HG03469 (cell line): Measurements from ENCODE around the gene EPB41.
A peak's percentile ranks its signal among the peaks of the same experiment; 100 is the strongest.
"Not testable (repeated sequence)": the region's sequence is repeated elsewhere in the genome, so short reads cannot be mapped to it uniquely, and the experiment has no call there.

Experiments
- ATAC-seq: cut with Tn5 transposase; IDR thresholded peaks from one replicate; pipeline ENCODE4 v1.9.1; 2021; ENCODE audit warnings: mild to moderate bottlenecking, moderate library complexity, moderate number of reproducible peaks; ENCODE audit not compliant: unreplicated experiment

EPB41 gene

GRCh38 chr1:28926629-28927265, 12.4 kb downstream of the EPB41 start:
- peak; percentile 69 for ATAC-seq

- no peak for ATAC-seq
Measured at GRCh38 chr1:28927266-28927647, 12.9 kb downstream of the EPB41 start.

- ATAC-seq, result no peak
Measured at GRCh38 chr1:28927648-28928313, 13.4 kb downstream of the EPB41 start.

GRCh38 chr1:28928314-28928941, 14.1 kb downstream of the EPB41 start:
- ATAC-seq, result no peak

GRCh38 chr1:28933277-28933676, 18.9 kb downstream of the EPB41 start:
- no peak for ATAC-seq

- ATAC-seq, result no peak
Measured at GRCh38 chr1:28933918-28934317, 19.5 kb downstream of the EPB41 start.

- ATAC-seq, result no peak
Measured at GRCh38 chr1:28934676-28935075, 20.3 kb downstream of the EPB41 start.

GRCh38 chr1:28935293-28935692, 20.9 kb downstream of the EPB41 start:
- ATAC-seq, result no peak

- no peak for ATAC-seq
Measured at GRCh38 chr1:28936094-28936493, 21.7 kb downstream of the EPB41 start.

GRCh38 chr1:28936528-28936927, 22.2 kb downstream of the EPB41 start:
- ATAC-seq, result no peak

GRCh38 chr1:28943581-28943980, 29.2 kb downstream of the EPB41 start:
- ATAC-seq, result not testable (repeated sequence)

GRCh38 chr1:28950006-28950405, 35.6 kb downstream of the EPB41 start:
- ATAC-seq, result no peak

- no peak for ATAC-seq
Measured at GRCh38 chr1:28950449-28950848, 36.1 kb downstream of the EPB41 start.

- no peak for ATAC-seq
Measured at GRCh38 chr1:28954126-28954726, 39.9 kb downstream of the EPB41 start.

GRCh38 chr1:28956038-28956464, 41.7 kb downstream of the EPB41 start:
- ATAC-seq, result no peak

GRCh38 chr1:28962114-28962831, 47.9 kb downstream of the EPB41 start:
- not testable (repeated sequence) for ATAC-seq

GRCh38 chr1:28965271-28965870, 51.0 kb downstream of the EPB41 start:
- ATAC-seq, result no peak

GRCh38 chr1:28966617-28967016, 52.2 kb downstream of the EPB41 start:
- no peak for ATAC-seq

GRCh38 chr1:28971980-28972771, 57.8 kb downstream of the EPB41 start:
- no peak for ATAC-seq
